Left lobe of liver (tissue), 2 donors: Measurements from ENCODE around the gene ZNF217. TPM values are rescaled to one million over a fixed set of nuclear protein-coding genes. Genes with fewer than 3 reads are reported as not detected.
"Not testable (repeated sequence)": the region's sequence is repeated elsewhere in the genome, so short reads cannot be mapped to it uniquely, and the experiment has no call there.

Source experiments
- ATAC-seq: fragments of 200-7000 bp; cut with Tn5 transposase; one replicate; pipeline ENCODE4 v1.9.1; 2020; ENCODE audit warnings: mild to moderate bottlenecking, moderate library complexity
- DNase-seq: peaks from one replicate; pipeline ENCODE4 v3.0.0-alpha.2; 2020; ENCODE audit warnings: low spot score
- total RNA-seq: library from RNA; stranded (reverse); gene quantifications from one replicate; pipeline ENCODE4 v1.2.1, GENCODE V29; 2021
- donor health status: DM: no; HTN: no; CAD: no; lungs with moderate emphysema.
- donor health status: DM: no; HTN: yes; CAD: no.

The ZNF217 gene
- total RNA-seq, result 11.1 TPM

DNA sequence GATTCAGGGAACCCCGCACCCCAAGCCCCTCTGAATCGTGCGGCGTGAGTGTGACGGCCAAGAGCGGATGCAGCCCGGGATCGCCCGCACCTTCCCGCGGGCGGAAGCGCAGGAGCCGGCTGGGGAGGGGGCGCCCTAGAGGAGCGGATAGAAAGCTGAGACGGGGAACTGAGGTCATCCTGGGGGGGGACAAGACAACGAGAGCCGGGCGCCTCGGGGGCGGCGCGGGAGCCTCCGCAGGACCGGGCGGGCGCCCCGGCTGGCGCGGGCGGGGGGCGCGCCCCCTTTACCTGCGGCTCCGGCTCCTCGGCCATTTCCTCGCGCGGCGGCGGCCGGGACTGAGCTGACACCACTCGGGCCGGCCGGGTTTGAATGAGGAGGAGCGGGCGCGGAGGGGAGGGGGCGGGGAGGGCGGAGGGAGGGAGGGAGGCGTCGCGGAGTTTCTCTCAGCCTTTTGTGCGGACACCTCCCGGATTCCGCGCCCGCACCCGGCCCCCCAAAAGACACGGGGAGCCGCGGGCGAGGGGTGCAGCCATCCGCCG, at the start of gene ZNF217:
TSS of gene ZNF217 (minus strand) at position 374 of the 542 bp plus-strand sequence. CDS start 11,013 bp downstream, outside the sequence.
- ATAC-seq (peak; percentile 61), DNase-seq (peak; percentile 83)

DNA sequence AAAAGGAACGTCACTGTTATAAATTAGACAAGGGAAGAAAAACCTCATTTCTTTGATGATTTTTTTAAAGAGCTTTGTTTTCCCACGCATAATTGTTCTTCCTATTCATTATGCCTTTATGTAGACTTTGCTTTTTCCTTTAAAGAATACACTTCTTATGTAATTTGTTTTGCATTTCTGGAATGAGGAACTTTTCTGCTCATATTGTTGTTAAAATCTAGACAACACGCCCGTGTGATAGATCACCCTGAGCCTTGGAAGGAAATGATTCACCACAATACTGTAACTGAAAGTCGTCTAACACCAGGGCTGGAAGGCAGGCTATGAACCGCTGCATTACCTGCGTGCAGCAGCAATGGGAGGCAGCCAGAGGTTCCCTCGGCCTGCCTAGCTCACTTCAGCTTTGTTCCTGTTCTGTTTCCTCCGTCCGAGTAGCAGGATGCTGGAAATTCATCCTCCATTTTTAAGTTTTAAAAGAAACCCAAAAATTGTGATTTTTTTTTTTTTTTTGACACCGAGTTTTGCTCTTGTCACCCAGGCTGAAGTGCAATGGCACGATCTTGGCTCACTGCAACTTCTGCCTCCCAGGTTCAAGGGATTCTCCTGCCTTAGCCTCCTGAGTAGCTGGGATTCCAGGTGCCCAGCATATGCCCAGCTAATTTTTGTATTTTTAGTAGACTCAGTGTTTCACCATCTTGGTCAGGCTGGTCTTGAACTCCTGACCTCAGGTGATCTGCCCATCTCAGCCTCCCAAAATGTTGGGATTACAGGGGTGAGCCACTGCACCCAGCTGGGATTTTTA, 49.6 kb upstream of the ZNF217 start:
- DNase-seq, result peak; percentile 55

DNA sequence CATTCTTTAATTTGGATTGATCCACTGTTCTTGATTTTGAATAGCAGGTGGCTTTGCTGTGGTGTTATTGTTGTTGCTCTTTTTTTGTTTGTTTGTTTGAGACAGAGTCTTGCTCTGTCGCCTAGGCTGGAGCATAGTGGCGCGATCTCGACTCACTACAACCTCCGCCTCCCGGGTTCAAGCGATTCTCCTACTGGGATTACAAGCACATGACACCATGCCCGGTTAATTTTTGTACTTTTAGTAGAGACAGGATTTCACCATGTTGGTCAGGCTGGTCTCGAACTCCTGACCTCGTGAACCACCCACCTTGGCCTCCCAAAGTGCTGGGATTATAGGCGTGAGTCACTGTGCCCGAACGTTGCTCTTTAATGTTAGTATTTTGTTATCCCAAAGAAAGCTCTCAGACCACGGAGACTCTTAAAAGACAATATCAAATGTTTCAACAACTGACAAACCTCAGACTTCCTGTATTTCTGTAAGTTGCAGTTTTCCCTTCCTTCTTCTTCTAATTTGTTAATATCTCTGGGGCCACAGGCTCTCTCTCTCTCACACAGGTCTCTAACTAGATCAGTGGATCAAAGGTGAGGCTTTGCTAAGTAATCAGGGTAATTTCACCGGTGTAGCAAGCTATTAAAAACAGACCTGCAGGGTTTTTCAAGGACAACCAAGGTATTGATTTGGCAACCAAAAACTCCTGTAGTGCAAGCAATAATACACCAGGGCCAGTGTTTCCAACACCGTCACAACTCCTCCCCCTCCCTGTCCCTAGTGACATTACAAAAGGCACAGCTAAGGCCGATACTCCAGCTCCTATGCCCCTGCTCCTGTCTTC, 48.8 kb upstream of the ZNF217 start:
- ATAC-seq, result peak; percentile 95
- DNase-seq, result peak; percentile 88

More for the DNA sequence above, 49.6 kb upstream of the ZNF217 start:
- peak; percentile 61 for ATAC-seq

DNA sequence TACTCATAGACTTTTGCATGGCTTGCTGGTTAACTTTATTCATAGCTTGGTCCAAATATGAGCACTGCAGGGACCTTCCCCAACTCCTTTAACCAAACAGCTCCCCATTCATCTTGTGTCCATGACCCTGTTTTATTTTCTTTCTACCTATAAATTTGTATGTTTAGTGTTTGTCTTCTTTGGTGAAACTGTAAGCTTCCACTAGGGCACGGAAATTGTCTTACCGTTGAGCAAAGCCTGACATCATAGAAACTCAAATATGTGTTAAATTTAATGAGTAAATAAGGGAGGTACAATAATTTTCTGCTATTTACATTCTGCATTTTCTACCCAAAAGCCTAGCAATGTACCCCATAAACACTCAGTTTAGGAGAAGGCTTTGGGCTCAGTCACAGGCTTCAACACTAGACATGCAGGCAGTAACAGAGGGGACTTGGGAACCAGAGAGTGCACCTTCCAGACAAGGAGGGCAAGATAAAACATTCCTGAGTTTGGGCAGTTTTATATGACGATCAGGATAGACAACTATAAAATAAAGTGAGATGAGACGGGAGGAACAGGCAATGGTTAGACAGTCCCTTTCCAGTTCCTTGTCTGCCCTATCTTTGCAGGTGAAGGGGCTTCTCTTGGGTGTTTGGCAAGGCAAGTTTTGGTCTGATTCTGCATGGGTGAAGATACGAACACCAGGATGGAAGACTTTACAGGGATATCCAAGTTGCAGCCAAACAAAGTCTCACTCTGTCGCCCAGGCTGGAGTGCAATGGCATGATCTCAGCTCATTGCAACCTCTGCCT, 46.2 kb upstream of the ZNF217 start:
- DNase-seq (peak; percentile 21), ATAC-seq (no peak)

DNA sequence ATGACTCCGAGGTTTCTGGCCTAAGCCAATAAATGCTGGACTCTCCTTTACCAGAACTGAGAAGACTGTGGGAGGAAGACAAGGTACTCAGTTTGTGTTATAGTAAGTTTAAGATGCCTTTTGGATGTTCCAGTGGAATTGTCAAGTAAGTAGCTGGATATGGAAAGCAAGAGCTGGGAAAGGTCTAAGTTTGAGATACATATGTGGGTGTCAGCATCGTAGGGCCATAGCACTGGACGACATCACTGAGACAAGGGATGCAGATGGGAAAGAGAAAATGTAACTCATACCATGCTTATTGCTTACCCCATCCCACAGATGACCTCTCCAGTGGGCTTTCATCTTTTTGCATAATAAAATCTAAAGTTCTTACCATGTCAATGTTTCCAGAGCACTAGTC, 45.5 kb upstream of the ZNF217 start:
- DNase-seq (no peak), ATAC-seq (no peak)

DNA sequence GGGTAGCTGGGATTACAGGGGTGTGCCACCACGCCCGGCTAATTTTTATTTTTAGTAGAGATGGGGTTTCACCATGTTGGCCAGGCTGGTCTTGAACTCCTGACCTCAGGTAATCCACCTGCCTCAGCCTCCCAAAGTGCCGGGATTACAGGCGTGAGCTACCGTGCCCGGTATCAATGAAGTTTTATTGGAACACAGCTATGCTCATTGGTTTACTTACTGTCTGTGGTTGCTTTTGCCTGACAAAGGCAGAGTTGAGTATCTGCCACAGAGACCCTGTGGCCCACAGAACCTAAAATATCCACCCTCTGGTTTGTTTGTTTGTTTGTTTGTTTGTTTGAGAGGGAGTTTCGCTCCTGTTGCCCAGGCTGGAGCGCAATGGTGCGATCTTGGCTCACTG, 43.7 kb upstream of the ZNF217 start:
- not testable (repeated sequence) for ATAC-seq
- peak; percentile 15 for DNase-seq

- ATAC-seq, result no peak
- peak; percentile 36 for DNase-seq
Measured at GRCh38 chr20:53636540-53637097, 43.0 kb upstream of the ZNF217 start.

DNA sequence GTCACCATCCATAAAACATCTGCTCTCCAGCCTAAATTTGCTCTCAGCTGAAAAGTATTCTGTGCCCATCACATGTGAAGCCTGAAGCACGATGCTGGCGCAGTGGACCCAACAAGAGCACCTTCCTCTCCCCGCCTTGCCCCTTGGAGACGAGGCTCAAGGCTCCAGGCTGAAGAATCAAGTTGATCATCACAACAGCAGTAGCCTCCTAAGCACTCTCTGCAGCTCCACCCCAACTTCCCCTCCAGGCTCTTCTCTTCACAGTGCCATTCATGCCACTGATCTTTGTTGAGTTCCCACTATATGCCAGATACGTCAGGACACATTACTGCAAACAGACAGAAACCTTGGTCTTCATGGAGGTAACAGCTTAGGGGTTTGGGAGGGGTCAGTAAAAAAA, 41.6 kb upstream of the ZNF217 start:
- DNase-seq, result peak; percentile 21
- peak; percentile 18 for ATAC-seq

GRCh38 chr20:53631909-53632662, 38.4 kb upstream of the ZNF217 start:
- peak; percentile 43 for DNase-seq

GRCh38 chr20:53629436-53629835, 35.8 kb upstream of the ZNF217 start:
- DNase-seq (no peak), ATAC-seq (no peak)

More at GRCh38 chr20:53631909-53632662, 38.4 kb upstream of the ZNF217 start:
- no peak for ATAC-seq

GRCh38 chr20:53628758-53629157, 35.1 kb upstream of the ZNF217 start:
- DNase-seq, ATAC-seq: not testable (repeated sequence)

GRCh38 chr20:53628076-53628475, 34.4 kb upstream of the ZNF217 start:
- no peak for DNase-seq
- no peak for ATAC-seq

- not testable (repeated sequence) for ATAC-seq, DNase-seq
Measured at GRCh38 chr20:53627001-53627400, 33.4 kb upstream of the ZNF217 start.

GRCh38 chr20:53626584-53626983, 32.9 kb upstream of the ZNF217 start:
- DNase-seq (no peak), ATAC-seq (no peak)

DNA sequence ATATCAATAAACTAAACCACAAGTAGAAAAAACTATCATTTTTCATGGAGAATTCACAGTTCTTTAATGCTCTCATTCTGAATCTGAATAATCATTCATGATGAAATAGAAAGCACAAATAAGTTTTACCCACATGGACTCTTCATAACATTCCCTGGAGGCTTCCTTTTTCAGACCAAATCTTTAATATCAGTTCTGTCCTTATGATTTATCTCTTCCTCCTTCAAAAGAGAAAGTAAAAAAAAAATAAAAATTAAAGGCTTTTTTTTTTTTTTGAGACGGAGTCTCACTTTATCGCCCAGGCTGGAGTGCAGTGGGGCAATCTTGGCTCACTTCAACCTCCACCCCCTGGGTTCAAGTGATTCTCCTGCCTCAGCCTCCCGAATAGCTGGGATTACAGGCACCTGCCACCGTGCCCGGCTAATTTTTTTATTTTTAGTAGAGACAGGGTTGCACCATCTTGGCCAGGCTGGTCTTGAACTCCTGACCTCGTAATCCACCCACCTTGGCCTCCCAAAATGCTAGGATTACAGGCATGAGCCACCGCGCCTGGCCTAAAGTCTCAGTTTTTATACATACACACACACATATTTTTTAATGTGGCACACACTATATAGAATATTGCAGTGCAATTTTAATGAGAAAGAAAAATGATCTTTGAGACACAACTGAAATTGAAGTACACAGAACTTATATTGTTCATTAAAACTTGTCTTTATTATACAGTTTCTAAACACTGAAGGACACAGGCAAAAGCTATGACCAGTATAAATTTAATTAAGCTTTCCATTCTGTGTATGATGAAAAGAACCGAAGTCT, 31.9 kb upstream of the ZNF217 start:
- no peak for DNase-seq

DNA sequence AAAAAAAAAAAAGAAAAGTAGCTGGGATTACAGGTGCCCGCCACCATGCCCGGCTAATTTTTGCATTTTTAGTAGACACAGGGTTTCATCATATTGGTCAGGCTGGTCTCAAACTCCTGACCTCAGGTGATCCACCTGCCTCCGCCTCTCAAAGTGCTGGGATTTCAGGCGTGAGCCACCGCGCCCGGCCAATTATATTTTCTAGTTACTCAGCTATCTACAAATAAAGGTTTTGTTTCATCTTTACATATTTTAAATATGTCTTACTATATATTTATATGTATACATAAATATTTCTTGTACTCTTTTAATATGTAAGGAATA, 31.2 kb upstream of the ZNF217 start:
- DNase-seq, ATAC-seq: not testable (repeated sequence)

More for the DNA sequence above, 31.9 kb upstream of the ZNF217 start:
- no peak for ATAC-seq

DNA sequence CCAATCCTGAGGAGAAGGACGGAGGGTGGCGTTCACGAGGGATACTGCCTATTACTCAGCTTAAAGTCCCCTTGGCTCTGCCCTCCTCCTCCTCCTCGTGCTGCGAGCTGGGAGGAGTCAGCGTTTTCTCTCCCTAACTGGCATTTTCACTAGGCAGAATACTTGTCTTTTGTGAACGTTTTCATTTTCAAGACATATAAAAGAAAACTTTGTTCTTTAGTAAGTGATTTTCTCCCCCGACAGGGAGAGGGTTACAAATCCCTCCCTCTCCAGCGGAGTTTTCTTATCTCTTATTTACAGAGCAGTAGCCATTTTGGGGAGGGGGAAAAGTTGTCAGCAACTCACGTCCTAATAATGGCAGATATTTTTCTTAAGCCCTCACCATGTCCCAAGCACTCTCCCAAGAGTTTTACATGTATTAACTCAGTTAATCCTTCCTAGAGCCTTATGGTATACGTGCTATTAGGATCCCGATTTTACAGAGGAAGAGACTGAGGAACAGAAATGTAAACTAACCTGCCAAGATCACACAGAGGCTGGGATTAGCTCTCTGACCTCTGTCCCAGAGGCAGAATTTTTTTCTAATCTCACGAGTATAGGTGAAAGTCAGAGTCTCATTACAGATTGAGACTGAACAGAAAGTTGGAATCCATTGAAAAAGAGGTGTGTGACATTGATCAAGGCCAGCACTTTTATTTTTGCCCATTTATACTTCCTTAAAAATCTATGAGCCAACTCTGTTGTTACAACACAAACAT, 30.0 kb upstream of the ZNF217 start:
- peak; percentile 72 for DNase-seq
- peak; percentile 79 for ATAC-seq

DNA sequence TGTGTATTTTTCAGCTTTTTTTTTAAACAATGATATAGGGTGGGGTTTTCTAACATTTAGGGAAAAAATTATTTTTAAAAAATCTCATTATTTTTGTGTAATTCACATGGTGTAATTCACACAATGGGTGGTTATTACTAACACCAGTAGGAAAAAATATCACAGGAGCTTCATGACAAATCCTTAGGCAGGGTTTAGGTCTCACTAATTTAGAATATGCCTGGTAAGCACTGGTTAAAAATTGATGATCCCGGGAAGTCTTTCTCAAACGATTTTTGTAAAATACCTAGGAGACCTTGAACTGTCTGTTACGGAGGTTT, 29.5 kb upstream of the ZNF217 start:
- ATAC-seq, result no peak
- DNase-seq, result no peak
